Keratinocyte (primary cell): ENCODE measurements around the gene GNB1L.

Experiments
- EZH2 ChIP-seq: IDR thresholded peaks from one replicate; pipeline ENCODE4 v1.6.1; 2012; ENCODE audit warnings: inconsistent platforms, mild to moderate bottlenecking, low read length, moderate library complexity
- TF ChIP-seq, protein P1 (sequence below), 3 experiments: IDR thresholded peaks in 1 of 3; conservative IDR thresholded peaks in 1 of 3; optimal IDR thresholded peaks in 1 of 3; 2 replicates in 2 of 3; 3 replicates in 1 of 3; pipeline versions ENCODE3 to v1.5.1; 2011; ENCODE audit warnings: low read length in 3 of 3, mild to moderate bottlenecking in 3 of 3, moderate library complexity in 2 of 3, control low read depth in 1 of 3, inconsistent platforms in 1 of 3; ENCODE audit not compliant: insufficient read depth in 2 of 3; ENCODE audit errors: extremely low read depth in 1 of 3

DNA sequence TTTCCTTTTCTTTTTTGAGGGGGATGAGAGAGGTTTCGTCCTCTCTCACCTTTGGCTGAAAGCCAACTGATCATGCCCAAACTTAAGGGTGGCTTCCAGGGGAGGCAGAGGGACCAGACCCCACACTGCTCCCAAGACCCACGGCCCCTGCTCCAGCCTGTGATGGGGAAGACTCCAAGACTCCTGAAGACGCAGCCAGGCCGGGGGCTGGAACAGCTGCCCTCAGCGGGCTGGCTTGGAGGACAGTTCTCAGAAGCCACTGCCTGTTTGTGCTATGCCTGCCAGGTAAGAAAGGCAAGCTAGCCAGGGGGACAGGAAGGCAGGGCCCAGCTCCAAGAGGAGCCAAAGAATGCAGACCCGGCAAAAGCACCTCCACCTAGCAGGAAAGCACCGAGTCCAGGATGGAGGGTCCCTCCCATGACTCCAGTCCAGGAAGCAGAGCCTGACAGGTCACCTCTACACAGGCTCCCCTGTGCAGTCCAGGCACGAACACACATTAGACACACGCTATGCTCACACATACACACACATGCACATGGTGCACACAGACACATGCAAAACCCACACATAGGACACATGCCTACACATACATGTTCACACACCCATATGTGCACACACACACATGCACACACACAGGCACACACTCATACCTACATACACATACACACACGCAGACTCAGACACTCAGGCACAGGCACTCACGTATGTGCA lies 31.3 kb downstream of the GNB1L start:
- TF ChIP-seq, protein P1, sequence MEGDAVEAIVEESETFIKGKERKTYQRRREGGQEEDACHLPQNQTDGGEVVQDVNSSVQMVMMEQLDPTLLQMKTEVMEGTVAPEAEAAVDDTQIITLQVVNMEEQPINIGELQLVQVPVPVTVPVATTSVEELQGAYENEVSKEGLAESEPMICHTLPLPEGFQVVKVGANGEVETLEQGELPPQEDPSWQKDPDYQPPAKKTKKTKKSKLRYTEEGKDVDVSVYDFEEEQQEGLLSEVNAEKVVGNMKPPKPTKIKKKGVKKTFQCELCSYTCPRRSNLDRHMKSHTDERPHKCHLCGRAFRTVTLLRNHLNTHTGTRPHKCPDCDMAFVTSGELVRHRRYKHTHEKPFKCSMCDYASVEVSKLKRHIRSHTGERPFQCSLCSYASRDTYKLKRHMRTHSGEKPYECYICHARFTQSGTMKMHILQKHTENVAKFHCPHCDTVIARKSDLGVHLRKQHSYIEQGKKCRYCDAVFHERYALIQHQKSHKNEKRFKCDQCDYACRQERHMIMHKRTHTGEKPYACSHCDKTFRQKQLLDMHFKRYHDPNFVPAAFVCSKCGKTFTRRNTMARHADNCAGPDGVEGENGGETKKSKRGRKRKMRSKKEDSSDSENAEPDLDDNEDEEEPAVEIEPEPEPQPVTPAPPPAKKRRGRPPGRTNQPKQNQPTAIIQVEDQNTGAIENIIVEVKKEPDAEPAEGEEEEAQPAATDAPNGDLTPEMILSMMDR (optimal IDR thresholded peaks at IDR 0.05 in 1 of 3, IDR thresholded peaks at IDR 0.05 in 1 of 3, conservative IDR thresholded peaks at IDR 0.05 in 1 of 3; ENCODE audit: extremely low read depth in 1 of 3, insufficient read depth in 2 of 3, low read length in 3 of 3) = no peak
- no peak for TF ChIP-seq EZH2
